Tibial nerve (tissue), 4 donors: ENCODE measurements around the gene MGMT. TPM values are rescaled to one million over a fixed set of nuclear protein-coding genes. Genes with fewer than 3 reads are reported as not detected.

Source experiments
- DNase-seq, 2 donors: peaks; one replicate each; pipeline ENCODE4 v3.0.0-alpha.2; 2019; ENCODE audit warnings: low spot score in 2 of 2
- H3K27ac ChIP-seq, 4 donors: fragments of 200-600 bp; sonication (generic) in 3 of 4; one replicate each; pipeline ENCODE4 v1.5.1; 2017 to 2019; ENCODE audit warnings: mild to moderate bottlenecking in 1 of 4
- H3K27me3 ChIP-seq, 2 donors: fragments of 200-600 bp; sonication (generic) in 1 of 2; one replicate each; pipeline versions ENCODE4 v1.5.1 to v1.6.0; 2017 to 2019
- H3K36me3 ChIP-seq, 3 donors: fragments of 200-600 bp; sonication (generic); one replicate each; pipeline ENCODE4 v1.5.1; 2018 to 2019
- H3K4me1 ChIP-seq, 4 donors: fragments of 200-600 bp; sonication (generic) in 3 of 4; one replicate each; pipeline ENCODE4 v1.5.1; 2017 to 2019
- H3K4me3 ChIP-seq, 4 donors: fragments of 200-600 bp; sonication (generic) in 3 of 4; one replicate each; pipeline ENCODE4 v1.5.1; 2017 to 2019; ENCODE audit warnings: mild to moderate bottlenecking in 1 of 4, moderate library complexity in 1 of 4
- H3K9me3 ChIP-seq, 4 donors: fragments of 200-600 bp; sonication (generic) in 3 of 4; one replicate each; pipeline ENCODE4 v1.5.1; 2017 to 2019
- CTCF ChIP-seq, 5 experiments: fragments of 200-600 bp in 3 of 5; fragments of 450-650 bp in 2 of 5; sonication (generic) in 3 of 5; IDR thresholded peaks; one replicate each; pipeline ENCODE4 v1.5.1; 2016 to 2019; ENCODE audit warnings: antibody characterized with exemption in 5 of 5, mild to moderate bottlenecking in 3 of 5, moderate library complexity in 2 of 5
- EP300 ChIP-seq, 2 donors: sonication (generic); formaldehyde crosslinking; IDR thresholded peaks; one replicate each; pipeline ENCODE4 v1.6.1; 2017; ENCODE audit warnings: antibody characterized with exemption in 2 of 2, mild to moderate bottlenecking in 1 of 2
- POLR2A ChIP-seq, 2 donors: fragments of 450-650 bp; IDR thresholded peaks; one replicate each; pipeline ENCODE4 v1.6.1; 2017; ENCODE audit warnings: antibody characterized with exemption in 2 of 2, mild to moderate bottlenecking in 2 of 2, moderate library complexity in 2 of 2
- WGBS, 2 donors: methylation state at CpG; one replicate each; pipeline ENCODE4 v1.1.5; 2018; 5-methylcytosine and 5-hydroxymethylcytosine counted together
- total RNA-seq, 4 donors: library from RNA; depleted of rRNA; stranded (reverse); fragments of >200 nt; gene quantifications; one replicate each; pipeline ENCODE4 v1.1.0, GENCODE V29; 2016

MGMT gene
- total RNA-seq, 4 donors from 2014 or later, result 26.1 to 39.1 (median 33.7) TPM

GRCh38 chr10:129637010-129637409, 170.0 kb downstream of the MGMT start:
- H3K9me3 ChIP-seq, result peaks cover 0 to 17% (median 7%) of the 10 kb centered on the region in 4 donors
- no peak overlapping the region for H3K4me3 ChIP-seq
- no peaks in the 10 kb centered on the region for H3K27me3 ChIP-seq
- no peak overlapping the region for H3K27ac ChIP-seq
- DNase-seq, result no peak
- no peak for TF ChIP-seq EP300 (IDR thresholded peaks at IDR 0.05)
- no peak for TF ChIP-seq CTCF (IDR thresholded peaks at IDR 0.05)
- no peak for TF ChIP-seq POLR2A (IDR thresholded peaks at IDR 0.05)
- no peaks in the 10 kb centered on the region for H3K4me1 ChIP-seq
- 81 to 91% methylated on average over 3 of the region's 3 CpGs for WGBS, 2 donors
- H3K36me3 ChIP-seq, result peaks cover 0 to 6% (median 0%) of the 10 kb centered on the region in 3 donors

GRCh38 chr10:129637846-129638245, 170.8 kb downstream of the MGMT start:
- Histone ChIP-seq H3K36me3 (peaks cover 0 to 11% (median 0%) of the 10 kb centered on the region in 3 donors), H3K27ac (no peak overlapping the region), H3K4me3 (no peak overlapping the region), H3K4me1 (no peaks in the 10 kb centered on the region), H3K27me3 (no peaks in the 10 kb centered on the region), H3K9me3 (peaks cover 0 to 14% (median 7%) of the 10 kb centered on the region in 4 donors)
- 68 to 71% methylated on average over 5 of the region's 5 CpGs for WGBS, 2 donors
- no peak for TF ChIP-seq EP300 (IDR thresholded peaks at IDR 0.05)
- no peak for TF ChIP-seq CTCF (IDR thresholded peaks at IDR 0.05)
- no peak for TF ChIP-seq POLR2A (IDR thresholded peaks at IDR 0.05)
- DNase-seq, result no peak

- TF ChIP-seq POLR2A (IDR thresholded peaks at IDR 0.05) (no peak), CTCF (IDR thresholded peaks at IDR 0.05) (no peak), EP300 (IDR thresholded peaks at IDR 0.05) (no peak)
- no peak for DNase-seq
- WGBS, 2 donors, result 88 to 97% methylated on average over 2 of the region's 2 CpGs
Measured at GRCh38 chr10:129641351-129641750, 174.3 kb downstream of the MGMT start.

GRCh38 chr10:129641982-129642381, 174.9 kb downstream of the MGMT start:
- DNase-seq, result no peak
- 85 to 91% methylated on average over 8 of the region's 8 CpGs for WGBS, 2 donors
- no peaks in the 10 kb centered on the region for H3K27me3 ChIP-seq
- no peak for TF ChIP-seq EP300 (IDR thresholded peaks at IDR 0.05)
- TF ChIP-seq POLR2A (IDR thresholded peaks at IDR 0.05), result no peak
- no peak for TF ChIP-seq CTCF (IDR thresholded peaks at IDR 0.05)
- H3K9me3 ChIP-seq, result no peaks in the 10 kb centered on the region
- H3K36me3 ChIP-seq, result peaks cover 0 to 9% (median 0%) of the 10 kb centered on the region in 3 donors
- H3K27ac ChIP-seq, result no peak overlapping the region
- no peaks in the 10 kb centered on the region for H3K4me1 ChIP-seq
- H3K4me3 ChIP-seq, result no peak overlapping the region

More at GRCh38 chr10:129641351-129641750, 174.3 kb downstream of the MGMT start:
- no peak overlapping the region for H3K27ac ChIP-seq
- H3K4me1 ChIP-seq, result no peaks in the 10 kb centered on the region
- no peaks in the 10 kb centered on the region for H3K27me3 ChIP-seq
- no peak overlapping the region for H3K4me3 ChIP-seq
- peaks cover 0 to 9% (median 0%) of the 10 kb centered on the region in 3 donors for H3K36me3 ChIP-seq
- no peaks in the 10 kb centered on the region for H3K9me3 ChIP-seq

GRCh38 chr10:129642427-129642826, 175.4 kb downstream of the MGMT start:
- H3K36me3 ChIP-seq, result peaks cover 0 to 9% (median 0%) of the 10 kb centered on the region in 3 donors
- DNase-seq, result no peak
- no peaks in the 10 kb centered on the region for H3K4me1 ChIP-seq
- H3K27ac ChIP-seq, result no peak overlapping the region
- no peaks in the 10 kb centered on the region for H3K9me3 ChIP-seq
- WGBS, 2 donors, result 82 to 86% methylated on average over 3 of the region's 3 CpGs
- TF ChIP-seq CTCF (IDR thresholded peaks at IDR 0.05), result no peak
- TF ChIP-seq POLR2A (IDR thresholded peaks at IDR 0.05), result no peak
- TF ChIP-seq EP300 (IDR thresholded peaks at IDR 0.05), result no peak
- no peaks in the 10 kb centered on the region for H3K27me3 ChIP-seq
- no peak overlapping the region for H3K4me3 ChIP-seq
